Measurements from ENCODE around the gene TMCO4.

DNA sequence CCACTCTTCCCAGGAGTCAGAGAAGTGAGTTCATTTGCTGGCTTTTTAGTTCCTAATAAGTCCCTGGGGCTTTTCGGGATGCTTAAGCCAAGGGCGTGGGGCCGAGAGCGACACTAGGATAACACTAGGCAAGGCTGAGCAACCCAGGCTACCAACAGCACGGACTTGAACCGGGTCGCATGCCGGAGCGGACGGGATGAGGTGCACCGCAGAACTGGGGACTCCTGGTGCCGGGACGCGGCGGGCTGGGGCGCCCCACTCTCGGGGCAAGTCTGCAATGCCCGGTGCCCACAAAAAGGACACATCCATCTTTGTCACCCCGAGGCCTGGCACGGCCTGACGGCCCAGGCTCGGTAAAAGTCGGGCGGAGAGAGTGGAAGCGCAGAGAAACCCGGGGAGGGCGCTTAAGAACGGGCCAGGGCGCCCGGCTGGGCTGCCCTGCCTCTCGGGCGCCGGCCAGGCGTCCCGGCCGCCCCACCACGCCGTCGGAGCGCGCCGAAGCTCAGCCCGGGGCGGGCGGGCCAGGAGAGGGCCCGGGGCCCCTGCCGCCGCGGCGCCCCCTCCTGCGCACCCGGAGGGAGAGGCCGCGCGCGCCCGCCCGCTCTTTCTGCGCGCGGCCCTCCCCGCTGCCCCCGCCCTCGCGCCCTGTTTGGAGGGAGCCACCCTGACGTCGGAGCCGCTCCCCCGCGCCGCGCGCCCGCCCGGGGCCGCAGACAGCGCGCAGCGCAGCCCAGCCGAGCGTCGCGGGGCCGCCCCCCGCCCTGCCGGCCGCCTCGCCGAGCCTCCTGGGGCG lies 155.9 kb downstream of the TMCO4 start, which contains the start of gene NBL1:
- TF ChIP-seq SMAD3 (CRISPR knock-in tag; IDR thresholded peaks at IDR 0.05; ENCODE audit: borderline replicate concordance), result no peak
- no peak for TF ChIP-seq CTCF (IDR thresholded peaks at IDR 0.05)
- TF ChIP-seq CBFB (CRISPR knock-in tag; IDR thresholded peaks at IDR 0.05; ENCODE audit: low read depth), result no peak
- TF ChIP-seq, protein P1, sequence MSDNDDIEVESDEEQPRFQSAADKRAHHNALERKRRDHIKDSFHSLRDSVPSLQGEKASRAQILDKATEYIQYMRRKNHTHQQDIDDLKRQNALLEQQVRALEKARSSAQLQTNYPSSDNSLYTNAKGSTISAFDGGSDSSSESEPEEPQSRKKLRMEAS (CRISPR knock-in tag; IDR thresholded peaks at IDR 0.05), result no peak
- no peak for TF ChIP-seq FOXP4 (CRISPR knock-in tag; IDR thresholded peaks at IDR 0.05)
- TF ChIP-seq, protein P2, sequence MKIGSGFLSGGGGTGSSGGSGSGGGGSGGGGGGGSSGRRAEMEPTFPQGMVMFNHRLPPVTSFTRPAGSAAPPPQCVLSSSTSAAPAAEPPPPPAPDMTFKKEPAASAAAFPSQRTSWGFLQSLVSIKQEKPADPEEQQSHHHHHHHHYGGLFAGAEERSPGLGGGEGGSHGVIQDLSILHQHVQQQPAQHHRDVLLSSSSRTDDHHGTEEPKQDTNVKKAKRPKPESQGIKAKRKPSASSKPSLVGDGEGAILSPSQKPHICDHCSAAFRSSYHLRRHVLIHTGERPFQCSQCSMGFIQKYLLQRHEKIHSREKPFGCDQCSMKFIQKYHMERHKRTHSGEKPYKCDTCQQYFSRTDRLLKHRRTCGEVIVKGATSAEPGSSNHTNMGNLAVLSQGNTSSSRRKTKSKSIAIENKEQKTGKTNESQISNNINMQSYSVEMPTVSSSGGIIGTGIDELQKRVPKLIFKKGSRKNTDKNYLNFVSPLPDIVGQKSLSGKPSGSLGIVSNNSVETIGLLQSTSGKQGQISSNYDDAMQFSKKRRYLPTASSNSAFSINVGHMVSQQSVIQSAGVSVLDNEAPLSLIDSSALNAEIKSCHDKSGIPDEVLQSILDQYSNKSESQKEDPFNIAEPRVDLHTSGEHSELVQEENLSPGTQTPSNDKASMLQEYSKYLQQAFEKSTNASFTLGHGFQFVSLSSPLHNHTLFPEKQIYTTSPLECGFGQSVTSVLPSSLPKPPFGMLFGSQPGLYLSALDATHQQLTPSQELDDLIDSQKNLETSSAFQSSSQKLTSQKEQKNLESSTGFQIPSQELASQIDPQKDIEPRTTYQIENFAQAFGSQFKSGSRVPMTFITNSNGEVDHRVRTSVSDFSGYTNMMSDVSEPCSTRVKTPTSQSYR (CRISPR knock-in tag; IDR thresholded peaks at IDR 0.05), result no peak
- TF ChIP-seq, protein P3, sequence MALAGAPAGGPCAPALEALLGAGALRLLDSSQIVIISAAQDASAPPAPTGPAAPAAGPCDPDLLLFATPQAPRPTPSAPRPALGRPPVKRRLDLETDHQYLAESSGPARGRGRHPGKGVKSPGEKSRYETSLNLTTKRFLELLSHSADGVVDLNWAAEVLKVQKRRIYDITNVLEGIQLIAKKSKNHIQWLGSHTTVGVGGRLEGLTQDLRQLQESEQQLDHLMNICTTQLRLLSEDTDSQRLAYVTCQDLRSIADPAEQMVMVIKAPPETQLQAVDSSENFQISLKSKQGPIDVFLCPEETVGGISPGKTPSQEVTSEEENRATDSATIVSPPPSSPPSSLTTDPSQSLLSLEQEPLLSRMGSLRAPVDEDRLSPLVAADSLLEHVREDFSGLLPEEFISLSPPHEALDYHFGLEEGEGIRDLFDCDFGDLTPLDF (CRISPR knock-in tag; IDR thresholded peaks at IDR 0.05), result no peak
- no peak for TF ChIP-seq ETV6 (CRISPR knock-in tag; IDR thresholded peaks at IDR 0.05)
